ENCODE measurements around the gene EHD2. TPM values are rescaled to one million over a fixed set of nuclear protein-coding genes. Genes with fewer than 3 reads are reported as not detected.

The EHD2 gene
- polyA plus RNA-seq, 3 donors = not detected

GRCh38 chr19:47730521-47730889 lies 17.3 kb downstream of the EHD2 start:
- H3K27ac Mint-ChIP-seq = no peak overlapping the region
- intact Hi-C loops (cut with micrococcal nuclease) = no loop called here
- TF ChIP-seq CTCF (IDR thresholded peaks at IDR 0.05) = no peak

DNA sequence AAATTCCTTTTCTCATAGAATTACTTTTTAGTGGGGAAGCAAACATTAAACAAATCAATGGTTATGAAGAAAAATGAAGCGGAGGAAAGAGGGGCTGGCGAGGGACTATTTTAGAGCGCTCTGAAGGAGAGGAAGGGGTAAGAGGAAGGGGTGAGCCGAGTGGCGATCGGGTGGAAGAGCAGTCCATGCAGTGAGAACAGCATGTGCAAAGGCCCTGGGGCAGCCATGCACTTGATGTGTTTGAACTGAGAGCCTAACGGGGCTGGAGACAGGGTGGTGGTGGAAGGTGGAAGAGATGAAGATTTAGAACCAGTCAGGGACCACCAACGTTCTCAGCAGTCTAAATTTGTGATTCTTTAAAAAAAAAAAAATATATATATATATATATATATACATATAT lies 17.7 kb downstream of the EHD2 start:
- Histone ChIP-seq H3K9me3 (replicated peaks in 1 of 2; ENCODE audit: control insufficient read depth in 1 of 2, insufficient read depth in 1 of 2, low read length in 2 of 2) (peaks cover 13 to 14% of the 10 kb centered on the region in 2 donors), H4K20me1 (ENCODE audit: insufficient read depth, low read length) (no peaks in the 10 kb centered on the region), H3K27ac (ENCODE audit: low read depth in 1 of 2, low read length in 2 of 2) (no peak overlapping the region), H3K4me1 (ENCODE audit: control insufficient read depth in 1 of 2, insufficient read depth in 2 of 2, low read length in 2 of 2) (peaks cover 0 to 7% of the 10 kb centered on the region in 2 donors), H3K79me2 (ENCODE audit: insufficient read depth, low read length) (no peaks in the 10 kb centered on the region), H3K4me3 (replicated peaks in 1 of 3; ENCODE audit: low read depth in 2 of 3, low read length in 3 of 3) (no peak overlapping the region), H2AFZ (ENCODE audit: insufficient read depth, low read depth, low read length, poor library complexity, severe bottlenecking) (no peak overlapping the region), H3K4me2 (replicated peaks; ENCODE audit: extremely low read depth, low read length, poor library complexity, severe bottlenecking) (no peak overlapping the region), H3K36me3 (replicated peaks in 1 of 2; ENCODE audit: control insufficient read depth in 1 of 2, insufficient read depth in 2 of 2, low read length in 2 of 2) (no peaks in the 10 kb centered on the region), H3K9ac (ENCODE audit: insufficient read depth, low read length, poor library complexity, severe bottlenecking) (no peak overlapping the region), H3K27me3 (ENCODE audit: control insufficient read depth in 2 of 2, insufficient read depth in 2 of 2, low read length in 2 of 2) (peaks cover 14 to 24% of the 10 kb centered on the region in 2 donors)
- peaks cover 28 to 44% (median 34%) of the 10 kb centered on the region in 3 donors for H3K27me3 Mint-ChIP-seq (ENCODE audit: low read depth in 3 of 3)
- intact Hi-C loops (cut with micrococcal nuclease) = no loop called here
- H3K4me3 Mint-ChIP-seq = no peak overlapping the region
- no peak for TF ChIP-seq CTCF (IDR thresholded peaks at IDR 0.05)
- no peaks in the 10 kb centered on the region for H3K36me3 Mint-ChIP-seq
- H3K4me1 Mint-ChIP-seq = peaks cover 10% of the 10 kb centered on the region
- H3K27ac Mint-ChIP-seq = no peak overlapping the region
- peaks cover 9 to 27% (median 12%) of the 10 kb centered on the region in 7 donors for H3K9me3 Mint-ChIP-seq
- no peak for DNase-seq
- WGBS (ENCODE audit: insufficient coverage) = 84% methylated on average over 5 of the region's 8 CpGs

More at GRCh38 chr19:47730521-47730889, 17.3 kb downstream of the EHD2 start:
- peaks cover 10 to 27% (median 12%) of the 10 kb centered on the region in 7 donors for H3K9me3 Mint-ChIP-seq
- H3K4me1 Mint-ChIP-seq = peaks cover 10% of the 10 kb centered on the region
- no peak overlapping the region for H2AFZ ChIP-seq (ENCODE audit: insufficient read depth, low read depth, low read length, poor library complexity, severe bottlenecking)
- no peak overlapping the region for H3K27ac ChIP-seq (ENCODE audit: low read depth in 1 of 2, low read length in 2 of 2)
- H3K36me3 ChIP-seq (replicated peaks in 1 of 2; ENCODE audit: control insufficient read depth in 1 of 2, insufficient read depth in 2 of 2, low read length in 2 of 2) = no peaks in the 10 kb centered on the region
- H3K4me3 Mint-ChIP-seq = peak overlapping the region in 1 of 2 donors; percentile 69
- no peak for DNase-seq
- H3K9me3 ChIP-seq (replicated peaks in 1 of 2; ENCODE audit: control insufficient read depth in 1 of 2, insufficient read depth in 1 of 2, low read length in 2 of 2) = peaks cover 15 to 17% of the 10 kb centered on the region in 2 donors
- 67% methylated on average over 2 of the region's 8 CpGs for WGBS (ENCODE audit: insufficient coverage)
- peaks cover 0 to 8% of the 10 kb centered on the region in 2 donors for H3K4me1 ChIP-seq (ENCODE audit: control insufficient read depth in 1 of 2, insufficient read depth in 2 of 2, low read length in 2 of 2)
- no peak overlapping the region for H3K4me2 ChIP-seq (replicated peaks; ENCODE audit: extremely low read depth, low read length, poor library complexity, severe bottlenecking)
- no peak overlapping the region for H3K4me3 ChIP-seq (replicated peaks in 1 of 3; ENCODE audit: low read depth in 2 of 3, low read length in 3 of 3)
- H3K27me3 Mint-ChIP-seq (ENCODE audit: low read depth in 3 of 3) = peaks cover 28 to 44% (median 34%) of the 10 kb centered on the region in 3 donors
- no peaks in the 10 kb centered on the region for H3K79me2 ChIP-seq (ENCODE audit: insufficient read depth, low read length)
- peaks cover 14 to 24% of the 10 kb centered on the region in 2 donors for H3K27me3 ChIP-seq (ENCODE audit: control insufficient read depth in 2 of 2, insufficient read depth in 2 of 2, low read length in 2 of 2)
- H3K36me3 Mint-ChIP-seq = no peaks in the 10 kb centered on the region
- no peaks in the 10 kb centered on the region for H4K20me1 ChIP-seq (ENCODE audit: insufficient read depth, low read length)
- H3K9ac ChIP-seq (ENCODE audit: insufficient read depth, low read length, poor library complexity, severe bottlenecking) = no peak overlapping the region
